Measurements from ENCODE around the gene TES. TPM values are rescaled to one million over a fixed set of nuclear protein-coding genes. Genes with fewer than 3 reads are reported as not detected.

Gene TES
- total and polyA plus RNA-seq, 9 of the 15 experiments (the other 6 are each of a cell fraction or from before 2014, with no cell fraction given): 20.7 to 61.6 (median 53.8) TPM

GRCh38 chr7:116242178-116242577 lies 31.8 kb downstream of the TES start:
- H3K4me3 ChIP-seq: no peak overlapping the region
- no peaks in the 10 kb centered on the region for H3K9me3 ChIP-seq (replicated peaks; ENCODE audit: control insufficient read depth, insufficient read depth, low read depth, low read length)
- no peaks in the 10 kb centered on the region for H4K20me1 ChIP-seq (replicated peaks; ENCODE audit: control insufficient read depth, insufficient read depth, low read length)
- in situ Hi-C loops (cut with MboI): no loop called here
- CTCF ChIA-PET (ENCODE audit: low intra/inter-chr PET ratio): interaction anchor here (0.6 to 1.2 kb wide), 2 partner anchors 83 to 347 kb away, joined by 3 read pairs; no protein-coding TSS in a partner anchor
- DNase-seq (ENCODE audit: extremely low read depth in 1 of 4, low spot score in 3 of 4) (no peak), FAIRE-seq (no peak), ATAC-seq (no peak)
- H3K4me1 ChIP-seq (replicated peaks in 1 of 2; ENCODE audit: control insufficient read depth in 2 of 2, insufficient read depth in 2 of 2, low read length in 2 of 2): no peaks in the 10 kb centered on the region
- no peaks in the 10 kb centered on the region for H3K79me2 ChIP-seq (ENCODE audit: control insufficient read depth, insufficient read depth, low read length)
- intact Hi-C loops (cut with micrococcal nuclease): no loop called here
- no TSS peak for BruUV-seq (replicated peaks)
- H3K9ac ChIP-seq (ENCODE audit: insufficient read depth in 1 of 2, low read depth in 2 of 2, low read length in 2 of 2): no peak overlapping the region
- TF ChIP-seq ZNF592 (IDR thresholded peaks at IDR 0.05) (no peak), COPS2 (conservative IDR thresholded peaks at IDR 0.05) (no peak), ZNF778 (CRISPR knock-in tag; IDR thresholded peaks at IDR 0.05) (no peak), SETDB1 (IDR thresholded peaks at IDR 0.05; ENCODE audit: low read length) (no peak), ERF (CRISPR knock-in tag; IDR thresholded peaks at IDR 0.05) (no peak), ZBTB7A (IDR thresholded peaks at IDR 0.05; ENCODE audit: borderline replicate concordance, control insufficient read depth, low read depth, low read length) (no peak), CBFA2T3 (IDR thresholded peaks at IDR 0.05) (no peak), HMG20A (CRISPR knock-in tag; conservative IDR thresholded peaks at IDR 0.05) (no peak), RBM34 (IDR thresholded peaks at IDR 0.05; ENCODE audit: borderline replicate concordance, insufficient read depth, low read length) (no peak), ZNF655 (CRISPR knock-in tag; IDR thresholded peaks at IDR 0.05) (no peak), TFE3 (CRISPR knock-in tag; IDR thresholded peaks at IDR 0.05) (no peak)
- H3K27ac ChIP-seq (ENCODE audit: extremely low read depth, low read depth, low read length): no peak overlapping the region
- POLR2A ChIA-PET: interaction anchor here (1.0 kb wide), 2 partner anchors 26 to 31 kb away, joined by 3 to 5 read pairs; partner anchors contain the start of gene TES
- H3K4me2 ChIP-seq (ENCODE audit: insufficient read depth, low read length): no peak overlapping the region
- no peaks in the 10 kb centered on the region for H3K36me3 ChIP-seq (ENCODE audit: control insufficient read depth, insufficient read depth, low read length)
- no peaks in the 10 kb centered on the region for H3K27me3 ChIP-seq (ENCODE audit: control insufficient read depth in 2 of 2, insufficient read depth in 2 of 2, low read length in 2 of 2)
- H2AFZ ChIP-seq (ENCODE audit: low read depth, low read length): no peak overlapping the region
- H3K9me1 ChIP-seq (ENCODE audit: control insufficient read depth, insufficient read depth, low read length): no peaks in the 10 kb centered on the region
- WGBS (ENCODE audit: insufficient coverage, low coverage, missing lambda C conversion rate): 52% methylated on average over 1 of the region's 1 CpG

Data from K562 (cell line).